GM21390 (cell line): ENCODE measurements around the gene CHADL.

ENCODE experiments used
- ATAC-seq: cut with Tn5 transposase; IDR thresholded peaks from one replicate; pipeline ENCODE4 v1.9.1; 2021; ENCODE audit not compliant: unreplicated experiment

CHADL gene

GRCh38 chr22:41257696-41258095, 17.0 kb upstream of the CHADL start:
- ATAC-seq = no peak

GRCh38 chr22:41256254-41257253, 15.8 kb upstream of the CHADL start:
- ATAC-seq = no peak

GRCh38 chr22:41254230-41254629, 13.5 kb upstream of the CHADL start:
- ATAC-seq = no peak

- ATAC-seq = no peak
Observed at GRCh38 chr22:41252365-41252764, 11.6 kb upstream of the CHADL start.

- no peak for ATAC-seq
Observed at GRCh38 chr22:41250127-41250526, 9.4 kb upstream of the CHADL start.

GRCh38 chr22:41249442-41249841, 8.7 kb upstream of the CHADL start:
- no peak for ATAC-seq

GRCh38 chr22:41248758-41249157, 8.0 kb upstream of the CHADL start:
- no peak for ATAC-seq

GRCh38 chr22:41248314-41248713, 7.6 kb upstream of the CHADL start:
- ATAC-seq = no peak

GRCh38 chr22:41247703-41248102, 7.0 kb upstream of the CHADL start:
- ATAC-seq = no peak

GRCh38 chr22:41245917-41246499, 5.3 kb upstream of the CHADL start:
- no peak for ATAC-seq

GRCh38 chr22:41243361-41243760, 2.6 kb upstream of the CHADL start:
- ATAC-seq = no peak

- no peak for ATAC-seq
Observed at GRCh38 chr22:41242396-41243117, 1.8 kb upstream of the CHADL start.

GRCh38 chr22:41241133-41241676, 474 bp upstream of the CHADL start:
- no peak for ATAC-seq

GRCh38 chr22:41239443-41240128, 1.1 kb downstream of the CHADL start:
- no peak for ATAC-seq

GRCh38 chr22:41238570-41239442, 1.9 kb downstream of the CHADL start:
- no peak for ATAC-seq

- peak; percentile 80 for ATAC-seq
Observed at GRCh38 chr22:41237707-41238569, 2.8 kb downstream of the CHADL start.

GRCh38 chr22:41237036-41237706, 3.6 kb downstream of the CHADL start:
- no peak for ATAC-seq
